GM23338 (cell line): Measurements from ENCODE around the gene PACS1.

Experiments used
- CREB1 ChIP-seq: fragments of 250-450 bp; sonication (Bioruptor Pico); IDR thresholded peaks from 2 replicates; pipeline ENCODE4 v1.5.0; 2020; ENCODE audit warnings: low read depth, mild to moderate bottlenecking, moderate library complexity
- ETS1 ChIP-seq: IDR thresholded peaks from 2 replicates; pipeline ENCODE4 v1.6.1; 2016; ENCODE audit warnings: antibody characterized with exemption
- EZH2 ChIP-seq: fragments of 200-600 bp; sonication (generic); IDR thresholded peaks from one replicate; pipeline ENCODE4 v1.8.0; 2017; ENCODE audit warnings: antibody characterized with exemption, mild to moderate bottlenecking, low read depth; ENCODE audit not compliant: unreplicated experiment
- EZH2phosphoT487 ChIP-seq: fragments of 200-600 bp; sonication (generic); IDR thresholded peaks from one replicate; pipeline ENCODE4 v1.8.1; 2018; ENCODE audit warnings: antibody characterized with exemption; ENCODE audit not compliant: unreplicated experiment
- JUNB ChIP-seq: IDR thresholded peaks from one replicate; pipeline ENCODE4 v1.6.1; 2016; ENCODE audit warnings: antibody characterized with exemption; ENCODE audit not compliant: unreplicated experiment
- NANOG ChIP-seq: IDR thresholded peaks from 2 replicates; pipeline ENCODE4 v1.6.1; 2016; ENCODE audit warnings: antibody characterized with exemption, borderline replicate concordance
- POLR2AphosphoS5 ChIP-seq: IDR thresholded peaks from 2 replicates; pipeline ENCODE4 v1.6.1; 2016; ENCODE audit warnings: antibody characterized with exemption, low read depth
- REST ChIP-seq: IDR thresholded peaks from one replicate; pipeline ENCODE4 v1.6.1; 2018; ENCODE audit warnings: antibody characterized with exemption; ENCODE audit not compliant: unreplicated experiment
- ZNF114 ChIP-seq: fragments of 250-450 bp; sonication (Bioruptor Pico); IDR thresholded peaks from 2 replicates; pipeline ENCODE4 v1.5.0; 2020; ENCODE audit warnings: mild to moderate bottlenecking, moderate library complexity
- ZNF331 ChIP-seq: fragments of 250-450 bp; sonication (Bioruptor Pico); IDR thresholded peaks from 2 replicates; pipeline ENCODE4 v1.5.0; 2020; ENCODE audit warnings: low read depth, mild to moderate bottlenecking, moderate library complexity
- TF ChIP-seq, protein P1 (sequence below), 2 experiments: fragments of 200-600 bp in 1 of 2; sonication (generic) in 1 of 2; conservative IDR thresholded peaks; 2 replicates each; pipeline versions ENCODE4 v1.5.1 to v1.6.1; 2016 to 2017; ENCODE audit warnings: antibody characterized with exemption in 2 of 2, low read depth in 2 of 2, mild to moderate bottlenecking in 2 of 2, moderate library complexity in 1 of 2

- TF ChIP-seq, protein P1, sequence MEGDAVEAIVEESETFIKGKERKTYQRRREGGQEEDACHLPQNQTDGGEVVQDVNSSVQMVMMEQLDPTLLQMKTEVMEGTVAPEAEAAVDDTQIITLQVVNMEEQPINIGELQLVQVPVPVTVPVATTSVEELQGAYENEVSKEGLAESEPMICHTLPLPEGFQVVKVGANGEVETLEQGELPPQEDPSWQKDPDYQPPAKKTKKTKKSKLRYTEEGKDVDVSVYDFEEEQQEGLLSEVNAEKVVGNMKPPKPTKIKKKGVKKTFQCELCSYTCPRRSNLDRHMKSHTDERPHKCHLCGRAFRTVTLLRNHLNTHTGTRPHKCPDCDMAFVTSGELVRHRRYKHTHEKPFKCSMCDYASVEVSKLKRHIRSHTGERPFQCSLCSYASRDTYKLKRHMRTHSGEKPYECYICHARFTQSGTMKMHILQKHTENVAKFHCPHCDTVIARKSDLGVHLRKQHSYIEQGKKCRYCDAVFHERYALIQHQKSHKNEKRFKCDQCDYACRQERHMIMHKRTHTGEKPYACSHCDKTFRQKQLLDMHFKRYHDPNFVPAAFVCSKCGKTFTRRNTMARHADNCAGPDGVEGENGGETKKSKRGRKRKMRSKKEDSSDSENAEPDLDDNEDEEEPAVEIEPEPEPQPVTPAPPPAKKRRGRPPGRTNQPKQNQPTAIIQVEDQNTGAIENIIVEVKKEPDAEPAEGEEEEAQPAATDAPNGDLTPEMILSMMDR (conservative IDR thresholded peaks at IDR 0.05; ENCODE audit: low read depth in 2 of 2) = no peak
- TF ChIP-seq REST (no peak), EZH2 (no peak), EZH2phosphoT487 (no peak), POLR2AphosphoS5 (no peak), CREB1 (CRISPR knock-in tag) (no peak), ZNF114 (no peak), NANOG (no peak), ZNF331 (no peak), JUNB (no peak), ETS1 (no peak)
These were observed 160.9 kb downstream of the PACS1 start for GRCh38 chr11:66230978-66231377.
